ENCODE data around the gene ATP4A.

ATP4A gene

DNA sequence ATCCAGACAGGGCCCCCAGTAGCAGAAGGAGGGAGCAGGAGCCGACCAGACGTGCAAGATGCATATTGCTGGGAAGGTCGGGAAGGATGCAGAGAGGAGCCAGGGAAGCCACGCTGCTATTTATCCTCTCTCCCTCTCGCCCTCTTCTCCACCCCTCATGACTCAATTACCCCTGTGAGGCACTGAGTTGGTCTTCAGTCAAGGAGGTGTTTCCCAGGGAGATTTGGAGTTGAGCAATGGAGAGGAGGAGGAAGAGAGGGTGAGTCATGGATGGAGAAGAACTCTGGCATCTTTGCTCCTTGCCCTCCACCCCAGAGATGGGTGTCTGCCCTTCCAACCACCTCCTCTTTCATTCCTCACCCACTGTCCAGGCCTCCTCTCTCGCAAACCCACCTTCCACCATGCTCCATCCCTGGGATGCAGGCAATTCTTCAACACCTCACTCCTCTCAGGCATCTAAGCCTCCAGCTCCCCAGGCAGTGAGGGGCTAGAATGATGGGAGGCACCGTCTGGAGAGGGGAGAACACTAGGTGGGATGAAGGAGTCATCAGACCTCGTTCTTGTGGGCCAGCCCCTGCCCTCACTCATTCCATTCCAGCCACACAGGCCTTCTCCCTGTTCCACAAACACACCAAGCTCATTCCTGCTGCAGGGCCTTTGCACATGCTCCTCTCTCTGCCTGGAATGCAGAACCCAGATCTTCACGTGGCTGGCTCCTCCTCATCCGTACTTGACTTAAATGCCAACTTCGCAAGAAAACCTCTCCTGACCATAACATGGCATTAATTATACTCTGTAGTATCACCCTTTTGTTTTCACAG lies 35.0 kb downstream of the ATP4A start, which contains the start of gene SBSN:
SBSN (minus strand) TSS at position 94 of the 821 bp plus-strand sequence; CDS start at position 64, 30 bp downstream.
- in situ Hi-C loops (cut with MboI; ENCODE audit: low sequenced_read_pairs) = no loop called here

DNA sequence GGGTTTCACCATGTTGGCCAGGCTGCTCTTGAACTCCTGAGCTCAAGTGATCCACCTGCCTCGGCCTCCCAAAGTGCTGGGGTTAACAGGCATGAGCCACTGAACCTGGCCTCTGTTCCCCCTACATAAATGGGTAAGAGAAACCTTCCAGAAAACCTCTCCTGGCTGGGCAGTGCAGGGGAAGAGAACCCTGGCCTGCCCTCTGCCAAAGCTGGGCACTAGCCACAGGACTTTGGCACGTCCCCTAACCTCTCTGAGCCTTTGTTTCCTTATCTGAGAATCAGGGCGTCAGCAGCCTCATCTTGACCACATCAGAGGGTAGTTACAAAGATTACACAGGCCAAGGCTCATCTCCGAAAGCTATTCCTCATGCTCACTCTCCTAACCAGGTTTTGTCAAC lies 37.6 kb downstream of the ATP4A start:
- in situ Hi-C loops (cut with MboI; ENCODE audit: low sequenced_read_pairs) = no loop called here

GRCh38 chr19:35524181-35524837 lies 39.1 kb downstream of the ATP4A start:
- in situ Hi-C loops (cut with MboI; ENCODE audit: low sequenced_read_pairs) = no loop called here

DNA sequence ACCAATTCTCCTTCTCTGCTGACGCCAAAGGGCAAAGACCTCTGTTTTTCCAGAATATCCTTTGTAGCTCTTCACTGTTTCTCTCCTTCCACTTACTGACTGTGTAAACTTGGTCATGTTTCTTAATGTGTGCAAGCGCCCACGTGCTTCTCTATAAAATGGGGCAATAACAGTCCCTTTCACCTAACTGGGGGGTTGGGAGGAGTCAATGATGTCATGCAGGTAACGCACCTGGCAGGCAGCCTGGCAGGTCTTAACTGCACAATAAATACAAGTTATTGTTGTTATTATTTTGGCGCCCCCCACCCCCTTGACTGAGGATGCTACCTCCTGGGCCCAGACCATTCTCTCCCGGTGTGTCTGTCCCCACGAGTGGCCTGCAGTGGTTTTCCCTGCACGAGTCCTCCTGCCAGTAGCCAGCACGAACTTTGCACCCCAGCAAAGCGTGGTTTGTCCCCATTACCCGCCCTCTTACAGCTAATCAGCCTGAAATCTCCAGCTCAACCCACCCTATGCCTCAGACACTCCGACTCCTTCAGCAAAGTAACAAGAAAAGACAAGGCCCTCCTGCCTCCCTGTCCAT lies 40.6 kb downstream of the ATP4A start:
- in situ Hi-C loops (cut with MboI; ENCODE audit: low sequenced_read_pairs) = no loop called here

DNA sequence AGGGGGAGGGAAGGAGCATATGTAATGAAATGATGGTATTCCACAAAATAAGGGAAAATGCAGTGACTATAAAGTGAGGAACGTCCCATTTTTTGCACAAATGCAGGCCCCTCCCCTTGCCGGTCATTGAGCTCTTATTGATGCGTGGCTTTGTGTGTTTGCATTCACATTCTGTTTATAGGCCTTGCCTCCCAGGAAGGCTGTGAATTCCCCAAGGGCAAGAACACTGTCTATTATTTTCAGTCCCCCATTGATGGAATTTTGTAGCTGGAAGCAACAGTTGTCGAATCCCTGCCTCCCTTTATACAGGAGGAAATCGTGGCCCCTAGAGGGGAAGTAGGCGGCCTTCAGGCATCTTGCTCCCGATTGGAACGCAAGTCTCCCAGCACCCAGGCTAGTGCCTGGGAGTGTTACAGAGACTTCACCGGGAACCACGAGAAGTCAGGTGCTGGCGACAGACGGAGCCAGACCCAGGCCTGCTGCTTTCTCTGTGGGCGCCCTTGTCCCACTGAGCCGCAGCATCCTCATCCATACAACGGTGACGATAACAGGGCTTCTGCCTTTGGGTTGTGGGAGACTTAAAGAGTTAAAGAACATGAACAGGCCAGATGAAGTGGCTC lies 42.2 kb downstream of the ATP4A start:
- in situ Hi-C loops (cut with MboI; ENCODE audit: low sequenced_read_pairs) = no loop called here

- in situ Hi-C loops (cut with MboI; ENCODE audit: low sequenced_read_pairs) = no loop called here
Measured at GRCh38 chr19:35519291-35519690, 44.2 kb downstream of the ATP4A start.

DNA sequence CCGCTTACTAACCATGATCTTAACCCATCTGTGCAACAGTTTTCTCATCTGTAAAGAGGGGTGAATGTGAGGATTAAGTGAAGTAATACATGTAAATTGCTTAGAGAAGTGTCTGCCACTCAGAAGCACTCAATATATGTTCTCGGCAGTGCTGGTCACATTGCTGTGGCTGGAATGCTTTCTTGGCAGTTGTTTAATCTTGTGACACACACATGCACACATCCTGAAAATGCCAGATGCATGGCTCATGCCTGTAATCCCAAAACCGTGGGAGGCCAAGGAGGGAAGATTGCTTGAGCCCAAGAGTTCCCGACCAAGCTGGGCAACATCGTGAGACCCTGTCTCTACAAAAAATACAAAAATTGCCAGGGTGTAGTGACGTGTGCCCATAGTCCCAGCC lies 45.1 kb downstream of the ATP4A start:
- in situ Hi-C loops (cut with MboI; ENCODE audit: low sequenced_read_pairs) = no loop called here

GRCh38 chr19:35517342-35517741 lies 46.1 kb downstream of the ATP4A start:
- in situ Hi-C loops (cut with MboI; ENCODE audit: low sequenced_read_pairs) = no loop called here

DNA sequence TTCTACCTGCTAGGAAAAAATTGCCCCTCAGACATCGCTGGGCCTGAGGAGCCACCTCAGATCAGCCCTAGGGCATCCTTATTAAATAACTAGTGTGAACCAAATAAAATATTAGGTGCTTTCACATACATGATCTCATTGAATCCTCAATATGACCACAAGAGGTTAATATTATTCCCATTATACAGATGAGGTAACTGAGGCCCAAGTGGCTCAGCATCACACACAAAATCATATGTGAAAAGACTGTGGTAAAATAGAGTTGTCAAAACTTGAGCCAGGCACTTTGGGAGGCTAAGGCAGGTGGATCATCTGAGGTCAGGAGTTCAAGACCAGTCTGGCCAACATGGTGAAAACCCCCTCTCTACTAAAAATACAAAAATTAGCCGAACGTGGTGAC lies 47.1 kb downstream of the ATP4A start:
- in situ Hi-C loops (cut with MboI; ENCODE audit: low sequenced_read_pairs) = no loop called here

- in situ Hi-C loops (cut with MboI; ENCODE audit: low sequenced_read_pairs) = no loop called here
Measured at GRCh38 chr19:35514282-35514809, 49.1 kb downstream of the ATP4A start.

- in situ Hi-C loops (cut with MboI; ENCODE audit: low sequenced_read_pairs) = no loop called here
Measured at GRCh38 chr19:35513628-35514281, 49.7 kb downstream of the ATP4A start, which contains the start of gene DMKN. Gene DMKN (minus strand): TSS chr19:35513649. CDS start chr19:35513475, 174 bp downstream.

DNA sequence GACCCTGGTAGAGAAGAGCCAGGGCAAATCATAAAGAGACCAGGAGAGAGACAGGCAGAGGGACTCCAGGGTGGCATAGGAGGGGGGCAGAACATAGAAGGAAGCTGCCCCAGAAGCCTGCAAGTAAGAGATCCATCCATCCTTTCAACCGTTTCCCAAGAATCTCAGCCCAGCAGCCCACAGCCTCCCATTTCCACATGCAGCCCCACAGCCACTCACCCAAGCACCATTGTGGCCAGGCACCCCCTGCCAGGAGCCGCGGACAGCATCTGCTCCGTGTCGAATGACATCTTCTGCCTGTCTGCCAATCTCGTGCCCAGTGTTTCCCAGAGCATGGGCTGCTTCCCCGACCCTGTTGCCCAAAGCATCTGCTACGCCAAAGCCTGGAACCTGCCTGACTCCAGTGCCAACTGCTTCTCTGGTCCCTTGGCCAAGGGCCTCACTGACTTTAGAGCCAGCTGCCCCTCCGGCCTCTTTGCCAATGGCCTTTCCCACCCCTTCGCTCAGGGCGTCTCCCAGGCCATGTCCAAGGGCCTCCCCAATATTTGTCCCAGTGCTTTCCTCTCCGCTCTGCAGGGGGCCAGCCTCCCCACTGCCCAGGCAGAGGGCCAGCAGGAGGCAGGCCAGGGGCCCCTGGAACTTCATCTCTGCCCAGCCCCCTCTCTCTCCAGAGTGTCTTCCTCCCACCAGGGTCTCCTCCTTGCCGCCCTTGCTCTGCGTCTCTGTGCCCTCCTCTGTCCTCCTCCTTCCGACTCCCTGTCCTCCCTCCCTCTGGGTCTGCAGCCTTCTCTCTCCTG lies 50.4 kb downstream of the ATP4A start:
- in situ Hi-C loops (cut with MboI; ENCODE audit: low sequenced_read_pairs) = no loop called here

- in situ Hi-C loops (cut with MboI; ENCODE audit: low sequenced_read_pairs) = no loop called here
Measured at GRCh38 chr19:35511337-35511736, 52.1 kb downstream of the ATP4A start.

- in situ Hi-C loops (cut with MboI; ENCODE audit: low sequenced_read_pairs) = no loop called here
Measured at GRCh38 chr19:35510626-35510964, 52.9 kb downstream of the ATP4A start.

DNA sequence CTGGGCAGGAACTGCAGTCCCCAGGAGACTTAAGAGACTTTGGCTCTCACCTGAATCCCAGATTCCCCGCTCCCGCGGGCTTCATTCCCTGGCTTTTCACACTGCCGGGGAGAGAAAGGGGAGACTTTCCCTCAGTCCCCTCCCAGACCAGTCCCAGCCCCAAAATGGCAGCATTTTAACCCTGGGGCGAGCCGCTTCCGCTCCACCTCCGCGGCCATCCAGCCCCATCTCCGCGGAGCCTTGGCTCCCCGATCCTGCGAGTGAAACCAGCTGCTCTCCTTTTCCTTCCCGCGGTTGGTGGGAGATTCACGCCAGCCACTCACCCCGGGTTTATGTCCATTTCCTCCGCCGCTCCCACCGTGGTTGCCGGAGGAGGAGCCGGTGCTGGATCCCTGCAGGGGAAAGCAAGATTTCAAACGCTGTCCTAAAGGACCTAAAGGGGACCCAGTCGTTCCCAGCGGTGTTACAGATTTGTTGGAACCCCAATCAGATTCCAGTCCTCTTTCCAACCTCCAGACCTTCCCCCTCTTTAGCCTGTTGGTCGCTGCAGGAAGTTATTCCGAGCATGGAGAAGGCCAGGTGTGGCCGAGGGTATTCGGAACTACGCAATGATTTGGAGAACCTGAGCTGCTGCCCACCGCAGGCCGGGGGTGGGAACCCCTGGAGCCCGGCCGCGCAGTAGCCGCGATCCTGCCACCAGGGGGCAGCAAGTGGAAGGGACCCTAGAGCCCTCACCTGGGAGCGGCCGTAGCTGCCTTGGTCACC lies 53.4 kb downstream of the ATP4A start:
- in situ Hi-C loops (cut with MboI; ENCODE audit: low sequenced_read_pairs) = no loop called here

DNA sequence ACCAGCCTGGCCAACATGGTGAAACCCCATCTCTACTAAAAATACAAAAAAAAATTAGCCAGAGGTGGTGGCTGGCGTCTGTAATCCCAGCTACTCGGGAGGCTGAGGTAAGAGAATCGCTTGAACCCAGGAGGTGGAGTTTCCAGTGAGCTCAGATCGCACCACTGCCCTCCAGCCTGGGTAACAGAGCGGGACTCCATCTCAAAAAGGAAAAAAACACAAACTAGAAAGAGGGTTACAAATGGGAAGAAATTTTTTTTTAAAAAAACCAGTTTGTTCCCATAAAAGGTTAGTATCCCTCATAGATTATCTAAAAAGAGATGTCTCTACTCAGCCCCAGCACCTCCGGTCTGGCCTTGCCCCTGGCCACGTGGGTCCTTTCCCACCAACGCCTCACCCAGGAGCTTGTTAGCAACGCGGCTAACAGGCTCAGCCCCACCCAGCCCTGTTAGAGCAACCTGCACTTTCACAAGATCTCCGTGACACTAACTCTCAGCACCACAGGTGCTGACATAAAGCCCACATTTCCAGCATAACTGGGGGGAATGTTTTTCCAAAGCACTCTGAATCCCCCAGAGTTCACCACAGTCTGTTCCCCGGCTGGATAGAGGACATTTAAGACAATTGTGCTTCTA lies 54.3 kb downstream of the ATP4A start:
- in situ Hi-C loops (cut with MboI; ENCODE audit: low sequenced_read_pairs) = no loop called here

DNA sequence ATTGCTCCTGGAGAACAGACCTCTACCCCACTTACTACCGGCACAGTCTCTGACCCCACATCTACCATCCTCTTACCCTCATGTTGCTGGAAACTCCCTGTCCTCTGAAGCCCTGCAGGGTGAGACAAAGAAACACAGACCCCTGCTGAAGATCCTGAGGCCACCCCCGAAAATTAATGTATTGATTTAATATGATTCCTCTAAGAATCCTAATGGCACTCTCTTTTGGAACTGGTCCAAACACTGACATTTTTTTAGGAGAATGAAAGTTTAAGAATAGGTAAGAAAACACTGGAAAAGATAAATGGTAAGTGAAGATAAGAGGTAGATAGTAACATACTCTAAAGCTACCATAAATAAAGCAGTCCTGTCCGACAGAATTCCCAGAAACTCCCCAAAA lies 55.3 kb downstream of the ATP4A start:
- in situ Hi-C loops (cut with MboI; ENCODE audit: low sequenced_read_pairs) = no loop called here

DNA sequence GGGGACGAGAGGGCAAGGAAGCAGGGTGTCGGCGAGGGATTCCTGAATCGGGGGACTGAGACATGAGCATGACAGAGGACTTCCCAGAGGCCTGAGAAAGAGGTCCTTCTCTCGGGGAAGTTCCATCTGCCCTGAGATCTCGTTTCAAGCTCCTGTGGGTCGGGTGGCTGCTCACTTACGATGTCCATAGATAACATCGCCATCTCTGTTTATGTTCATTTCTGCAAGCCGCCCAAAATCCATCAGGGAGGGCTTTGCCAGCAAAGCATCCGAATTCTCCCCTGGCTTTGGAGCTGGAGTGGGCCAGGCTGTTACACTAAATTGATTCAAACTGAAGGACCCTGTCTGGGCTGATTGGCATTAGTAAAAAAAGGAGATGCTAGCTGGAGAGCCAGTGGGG lies 55.9 kb downstream of the ATP4A start:
- in situ Hi-C loops (cut with MboI; ENCODE audit: low sequenced_read_pairs) = no loop called here

DNA sequence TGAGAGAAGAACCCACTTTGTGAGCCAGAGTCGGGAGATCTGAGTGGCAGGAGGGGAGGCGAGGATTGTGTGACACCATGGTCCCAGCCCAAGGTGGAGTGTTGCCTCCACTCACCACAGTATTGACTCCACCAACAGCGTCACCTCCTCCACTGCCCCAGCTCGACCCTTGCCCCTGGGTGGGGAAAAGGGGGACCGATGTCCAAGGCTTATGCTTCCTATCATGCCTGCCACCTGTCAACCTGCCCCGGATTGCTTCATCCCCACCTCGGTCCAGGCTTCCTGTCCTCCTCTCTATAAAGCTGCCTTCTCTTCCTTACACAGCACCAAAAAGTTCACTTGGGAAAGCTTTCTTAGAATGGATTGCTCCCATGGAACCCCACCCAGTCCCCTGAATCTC lies 57.4 kb downstream of the ATP4A start:
- in situ Hi-C loops (cut with MboI; ENCODE audit: low sequenced_read_pairs) = no loop called here

All from HL-60/S4 treated with retinoic acid at 250 ng/mL for 4 days and 3 days (cell line).